A204.1 (cell line): ENCODE measurements around the gene HK3.

Experiments
- FAIRE-seq: peaks from 2 replicates; lab custom pipeline; 2012; peaks lifted over from hg19 to GRCh38; lab: Jason Lieb, UNC

The HK3 gene

DNA sequence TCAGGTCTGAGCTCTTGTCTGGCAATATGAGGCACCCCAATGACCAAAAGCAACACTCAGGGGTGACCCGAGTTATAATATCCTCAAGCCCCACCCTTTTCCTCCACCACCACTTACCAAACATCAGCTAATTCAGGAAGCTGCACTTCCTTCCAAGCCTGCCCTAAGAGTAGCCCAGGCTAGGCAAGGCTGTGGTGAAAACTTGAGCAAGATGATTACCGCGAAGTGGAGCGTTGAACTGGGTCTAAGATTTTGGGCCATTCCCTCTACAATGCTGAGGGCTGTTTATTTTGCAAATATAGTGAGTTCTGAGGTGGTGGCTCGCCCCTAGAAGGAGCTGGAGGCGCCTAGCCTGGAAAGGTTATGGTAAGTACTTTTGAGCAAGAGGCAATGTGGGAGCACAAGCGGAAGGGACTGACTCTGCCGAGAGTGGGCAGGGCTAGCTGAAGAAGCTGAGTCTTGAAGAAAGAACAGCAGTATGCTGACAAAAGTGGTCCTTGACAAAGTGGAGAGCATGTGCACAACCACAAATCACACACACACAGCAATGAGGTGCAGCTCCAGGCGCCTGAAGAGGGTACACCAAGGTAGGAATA is at the start of gene HK3:
Gene HK3, minus strand, starts transcription at position 51 of the 596 bp plus-strand sequence. CDS start 3,187 bp downstream, outside the sequence.
- no peak for FAIRE-seq

GRCh38 chr5:176948458-176948857 is 49.3 kb upstream of the HK3 start:
- no peak for FAIRE-seq

DNA sequence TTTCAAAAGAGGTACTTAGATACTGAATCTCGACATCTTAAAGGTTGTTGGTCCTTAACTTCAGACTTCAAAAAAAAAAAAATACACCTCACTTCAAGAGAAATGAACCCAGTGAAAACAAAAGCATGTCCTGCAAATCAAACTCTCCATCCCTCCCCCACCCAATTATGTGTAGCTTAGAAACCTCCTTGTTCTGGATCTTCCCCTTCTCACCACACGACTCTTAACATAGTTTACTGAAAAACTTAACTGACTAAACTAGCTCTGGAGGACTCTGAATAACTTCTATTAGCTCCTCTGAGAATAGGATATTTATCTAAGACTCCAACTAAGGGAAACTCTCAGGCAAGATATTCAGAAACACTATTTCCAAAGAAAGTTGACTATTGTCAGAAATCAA is 48.7 kb upstream of the HK3 start:
- no peak for FAIRE-seq

DNA sequence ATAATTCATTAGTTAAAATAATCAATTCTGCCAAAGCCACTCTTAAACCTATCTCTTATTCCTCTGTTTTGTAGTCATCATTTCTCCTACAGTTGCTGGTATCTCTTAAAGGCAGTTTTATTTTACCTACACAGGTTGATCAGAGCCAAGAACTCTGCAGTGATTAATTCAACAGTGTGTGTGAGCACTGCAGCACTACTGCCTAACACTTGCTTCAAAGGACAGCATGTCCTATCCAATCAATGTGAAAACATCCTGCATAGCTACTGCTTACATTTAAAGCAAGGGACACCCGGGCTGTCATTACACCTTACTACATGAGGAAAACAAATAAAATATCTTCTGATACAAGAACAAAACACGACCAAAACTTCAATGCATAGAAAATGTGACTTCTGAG is 45.1 kb upstream of the HK3 start:
- no peak for FAIRE-seq

DNA sequence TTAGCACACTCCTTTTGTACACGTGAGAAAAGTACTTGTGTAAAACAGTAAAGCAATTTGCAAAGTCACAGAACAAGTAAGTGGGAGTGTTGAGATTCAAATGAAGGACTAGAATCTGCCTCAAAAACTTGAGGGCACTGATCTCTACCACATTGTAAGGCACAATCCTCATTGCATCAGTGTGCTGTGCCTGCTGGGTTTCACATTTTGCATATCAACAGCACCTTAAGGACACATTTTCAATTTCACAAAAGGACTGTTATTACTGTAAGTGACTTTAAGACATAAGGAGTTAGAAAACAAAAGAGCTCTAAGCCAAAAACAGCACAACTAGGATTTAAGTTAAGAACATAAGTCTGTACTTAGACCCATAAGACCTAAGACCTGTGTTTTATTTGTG is 44.7 kb upstream of the HK3 start:
- no peak for FAIRE-seq

GRCh38 chr5:176941951-176942350 is 42.8 kb upstream of the HK3 start:
- no peak for FAIRE-seq

DNA sequence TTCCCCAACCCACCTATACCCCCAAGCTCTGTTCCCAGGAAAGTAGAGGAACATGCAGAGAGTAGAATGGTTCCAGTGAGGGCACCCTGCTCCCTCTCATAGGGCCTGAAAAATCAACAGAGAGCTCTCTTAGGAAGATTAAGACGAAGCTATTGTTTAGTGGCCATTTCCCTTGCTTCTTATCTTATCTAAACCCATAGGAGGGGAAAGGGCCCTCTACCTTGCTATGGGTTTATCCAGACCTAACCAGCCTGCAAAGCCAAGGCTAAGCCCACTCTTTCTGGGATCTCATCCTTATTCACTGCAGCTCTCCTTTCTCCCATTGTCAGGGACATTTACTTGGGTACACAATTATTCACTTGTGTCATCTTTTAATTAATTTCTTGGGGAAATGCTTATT is 39.3 kb upstream of the HK3 start:
- no peak for FAIRE-seq

DNA sequence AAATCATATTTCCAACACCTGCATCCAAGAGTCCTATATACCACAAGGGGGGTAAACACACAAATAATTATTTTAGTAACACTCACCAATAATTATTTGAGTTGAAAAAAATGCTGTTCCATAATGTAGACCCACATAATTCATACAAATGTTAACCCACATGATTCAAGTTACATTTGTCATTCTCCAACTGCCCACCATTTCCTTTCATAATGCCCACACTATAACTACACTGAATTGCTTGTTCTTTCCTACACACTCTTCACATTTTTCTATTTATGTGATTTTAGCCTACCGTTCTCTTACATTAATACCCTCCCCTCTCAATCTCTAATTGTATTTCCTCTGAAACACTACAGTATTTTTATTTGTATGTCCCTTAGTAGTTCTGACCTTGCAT is 35.9 kb upstream of the HK3 start:
- FAIRE-seq: no peak

GRCh38 chr5:176934309-176934930 is 35.3 kb upstream of the HK3 start:
- no peak for FAIRE-seq

- FAIRE-seq: no peak
Observed at GRCh38 chr5:176929654-176930053, 30.5 kb upstream of the HK3 start.

DNA sequence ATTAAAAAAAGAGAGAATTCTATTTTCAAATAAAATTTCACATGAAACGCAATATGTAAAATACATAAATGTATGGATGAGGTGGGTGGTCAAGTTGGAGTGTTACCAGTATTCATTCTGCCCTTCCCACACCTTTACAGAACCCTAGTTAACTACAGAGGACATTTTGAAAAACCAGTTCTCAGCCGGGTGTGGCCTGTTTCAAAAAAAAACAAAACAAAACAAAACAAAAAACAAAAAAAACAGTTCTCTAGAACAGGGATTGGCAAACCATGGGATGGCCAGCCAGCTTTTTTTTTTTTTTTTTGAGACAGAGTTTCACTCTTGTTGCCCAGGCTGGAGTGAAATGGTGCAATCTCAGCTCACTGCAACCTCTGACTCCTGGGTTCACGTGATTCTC is 28.4 kb upstream of the HK3 start:
- no peak for FAIRE-seq

- FAIRE-seq: no peak
Observed at GRCh38 chr5:176922817-176923216, 23.7 kb upstream of the HK3 start.

- no peak for FAIRE-seq
Observed at GRCh38 chr5:176921714-176922113, 22.6 kb upstream of the HK3 start.

DNA sequence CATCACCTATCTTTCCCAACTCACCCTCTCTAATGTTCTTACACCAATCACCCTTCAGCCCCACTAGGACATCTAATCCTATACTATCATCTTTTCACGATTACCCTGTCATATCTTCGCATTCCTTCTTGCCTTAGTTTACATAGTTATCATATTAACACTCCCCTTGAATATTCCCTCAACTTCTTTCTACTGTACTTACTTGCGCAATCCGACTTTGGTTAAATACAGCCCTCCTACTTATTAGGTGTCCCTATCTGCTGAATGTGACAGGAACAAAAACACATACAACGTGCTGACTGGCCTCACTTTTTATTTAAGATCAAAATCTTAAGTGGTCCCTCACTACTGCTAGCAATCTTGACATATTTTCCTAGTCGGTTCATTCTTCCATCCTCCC is 19.5 kb upstream of the HK3 start:
- FAIRE-seq: no peak

- FAIRE-seq: no peak
Observed at GRCh38 chr5:176916337-176916736, 17.2 kb upstream of the HK3 start.

- no peak for FAIRE-seq
Observed at GRCh38 chr5:176915906-176916305, 16.8 kb upstream of the HK3 start.

GRCh38 chr5:176912115-176912514 is 13.0 kb upstream of the HK3 start:
- no peak for FAIRE-seq

GRCh38 chr5:176908675-176909368 is 9.7 kb upstream of the HK3 start:
- no peak for FAIRE-seq

DNA sequence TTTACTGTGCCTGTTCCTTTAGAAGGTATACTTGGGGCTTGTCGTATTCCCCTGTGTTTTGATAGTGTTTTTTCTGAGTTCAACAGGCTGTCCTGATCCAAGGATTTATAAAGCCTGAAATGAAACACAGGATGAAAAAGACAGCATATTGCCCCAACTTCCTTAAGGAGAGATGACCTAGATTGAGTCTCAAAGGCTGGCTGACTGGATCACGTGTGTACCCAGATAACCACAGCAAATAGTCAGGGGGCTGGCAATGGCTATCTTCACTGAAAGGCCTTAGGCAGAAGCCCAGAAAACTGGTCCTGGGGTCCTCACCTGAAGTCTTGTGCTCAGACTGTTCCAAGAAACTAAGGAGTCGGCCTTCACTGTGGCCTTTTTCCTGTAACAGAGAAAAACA is 7.7 kb upstream of the HK3 start:
- no peak for FAIRE-seq

DNA sequence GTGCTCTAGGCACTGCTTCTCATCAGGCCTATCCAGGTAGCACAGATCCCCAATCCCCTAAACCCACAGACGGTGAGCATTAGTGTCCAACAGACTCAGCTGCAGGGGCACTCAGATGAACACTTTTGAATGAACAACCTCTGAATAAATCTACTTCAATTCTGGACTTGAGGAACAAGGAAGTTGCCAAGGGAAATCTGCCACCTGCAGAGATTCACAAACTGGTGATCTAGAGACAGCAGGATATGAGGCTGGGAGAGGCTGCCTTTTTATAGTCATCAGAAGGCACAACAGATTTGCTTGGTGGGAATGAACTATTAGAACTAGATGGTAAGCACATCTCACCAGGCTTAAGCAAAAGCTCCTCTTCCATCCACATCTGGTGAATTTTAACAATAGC is 7.0 kb upstream of the HK3 start:
- FAIRE-seq: no peak

- no peak for FAIRE-seq
Observed at GRCh38 chr5:176904276-176904675, 5.1 kb upstream of the HK3 start.

DNA sequence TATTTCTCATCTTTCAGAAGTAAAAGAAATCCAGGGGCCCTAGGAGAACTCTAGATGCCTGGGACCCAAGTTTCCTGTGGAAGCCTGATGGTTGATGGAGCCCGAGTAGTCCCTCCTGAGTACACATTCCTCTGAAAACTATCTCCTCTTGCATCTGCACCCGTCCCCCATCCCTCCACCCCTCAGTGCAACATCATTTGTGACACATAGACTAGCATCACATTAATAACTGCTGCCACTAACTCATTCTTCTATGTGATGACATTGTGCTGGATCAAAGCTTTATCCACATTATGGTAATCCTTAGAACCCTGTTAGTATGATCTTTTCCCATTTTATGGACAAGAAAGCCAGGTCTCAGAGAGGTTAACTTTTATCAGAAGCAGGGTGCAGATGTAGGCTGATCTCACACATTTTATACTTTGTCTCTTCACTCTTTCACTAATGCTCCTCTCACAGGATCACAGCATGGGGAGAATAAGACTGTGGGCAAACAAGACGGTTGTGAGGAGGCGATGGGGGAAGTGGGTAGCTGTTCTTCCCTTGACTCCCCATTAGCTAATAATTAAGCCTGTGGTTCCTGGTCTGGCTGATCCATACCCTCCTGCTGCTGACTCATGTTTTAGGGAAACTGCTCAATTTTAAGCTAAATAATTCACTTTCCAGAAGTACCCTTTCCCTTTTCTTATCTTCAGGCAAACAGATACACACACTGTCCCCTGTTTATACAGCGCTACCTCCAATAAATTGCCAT is 3.9 kb upstream of the HK3 start:
- FAIRE-seq: no peak

- no peak for FAIRE-seq
Observed at GRCh38 chr5:176902102-176902814, 3.1 kb upstream of the HK3 start.
